ENCODE data around the gene RNF44. TPM values are rescaled to one million over a fixed set of nuclear protein-coding genes. Genes with fewer than 3 reads are reported as not detected.

RNF44 gene
- total RNA-seq, 3 donors from 2014 or later (not counting 1 experiment from before 2014, with no cell fraction given): 297 to 394 (median 359) TPM

- peaks cover 63% of the 10 kb centered on the region for H3K4me1 ChIP-seq (ENCODE audit: control insufficient read depth, insufficient read depth, low read length)
- no peak for TF ChIP-seq CTCF (IDR thresholded peaks at IDR 0.05)
- peak in 1 of 2 donors; percentile 87 for DNase-seq
- 2% methylated on average over 8 of the region's 11 CpGs for WGBS (ENCODE audit: insufficient coverage)
- H3K9me3 ChIP-seq (ENCODE audit: control insufficient read depth, insufficient read depth, low read length): no peaks in the 10 kb centered on the region
- Mint-ChIP-seq H3K27ac (peak overlapping the region; percentile 81 to 90), H3K36me3 (no peaks in the 10 kb centered on the region), H3K9me3 (no peaks in the 10 kb centered on the region), H3K27me3 (ENCODE audit: low read depth in 2 of 2) (no peaks in the 10 kb centered on the region), H3K4me1 (peaks cover 29 to 50% of the 10 kb centered on the region in 2 donors), H3K4me3 (peak overlapping the region; percentile 88)
- peak overlapping the region; percentile 43 for H3K27ac ChIP-seq (ENCODE audit: low read length)
- H3K27me3 ChIP-seq (ENCODE audit: control insufficient read depth, insufficient read depth, low read length): no peaks in the 10 kb centered on the region
- no peak overlapping the region for H3K4me3 ChIP-seq (ENCODE audit: low read length)
- peaks cover 56% of the 10 kb centered on the region for H3K36me3 ChIP-seq (ENCODE audit: control insufficient read depth, insufficient read depth, low read length)
- intact Hi-C loops (cut with micrococcal nuclease): no loop called here
- peak; percentile 34 to 60 (median 57) for ATAC-seq
These were observed 7.5 kb downstream of the RNF44 start for GRCh38 chr5:176529741-176530141.

DNA sequence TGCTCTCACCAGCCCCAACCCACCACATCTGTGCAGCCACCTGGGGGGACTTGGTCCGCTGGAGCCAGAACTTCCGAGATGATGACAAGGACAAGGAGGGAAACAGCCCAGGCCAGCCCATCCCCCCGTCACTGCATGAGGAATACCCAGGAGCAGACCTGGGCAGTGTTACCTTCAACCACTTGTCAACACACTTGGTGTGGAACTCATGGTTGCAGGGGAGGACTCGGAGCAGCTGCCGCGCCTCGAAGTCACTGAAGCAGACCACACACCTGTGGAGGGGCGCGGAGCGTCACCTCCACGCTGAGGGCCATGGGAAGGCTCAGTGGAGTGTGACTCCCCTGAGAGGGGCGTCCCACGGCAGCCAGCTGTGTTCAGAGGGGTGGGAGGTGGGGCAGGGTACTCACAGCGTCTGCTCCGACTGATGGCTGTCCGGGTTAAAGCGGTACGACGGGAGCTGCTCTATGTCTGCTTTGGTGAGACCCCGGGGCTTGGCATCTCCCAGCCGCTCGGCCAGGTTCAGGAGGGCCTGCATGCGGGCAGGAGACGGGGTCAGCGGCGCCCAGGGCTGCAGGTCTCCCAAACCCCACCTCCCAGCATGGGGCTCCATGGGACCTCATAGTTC is 8.0 kb downstream of the RNF44 start:
- Mint-ChIP-seq H3K36me3 (no peaks in the 10 kb centered on the region), H3K9me3 (no peaks in the 10 kb centered on the region), H3K27ac (peak overlapping the region; percentile 81 to 90), H3K4me3 (peak overlapping the region; percentile 88), H3K27me3 (ENCODE audit: low read depth in 2 of 2) (no peaks in the 10 kb centered on the region), H3K4me1 (peaks cover 24 to 45% of the 10 kb centered on the region in 2 donors)
- TF ChIP-seq CTCF (IDR thresholded peaks at IDR 0.05): no peak
- WGBS (ENCODE audit: insufficient coverage): 80% methylated on average over 26 of the region's 26 CpGs
- Histone ChIP-seq H3K27ac (ENCODE audit: low read length) (peak overlapping the region; percentile 43), H3K4me3 (ENCODE audit: low read length) (no peak overlapping the region), H3K4me1 (ENCODE audit: control insufficient read depth, insufficient read depth, low read length) (peaks cover 58% of the 10 kb centered on the region), H3K9me3 (ENCODE audit: control insufficient read depth, insufficient read depth, low read length) (no peaks in the 10 kb centered on the region), H3K27me3 (ENCODE audit: control insufficient read depth, insufficient read depth, low read length) (no peaks in the 10 kb centered on the region), H3K36me3 (ENCODE audit: control insufficient read depth, insufficient read depth, low read length) (peaks cover 56% of the 10 kb centered on the region)
- ATAC-seq: no peak
- DNase-seq: no peak
- intact Hi-C loops (cut with micrococcal nuclease): no loop called here

DNA sequence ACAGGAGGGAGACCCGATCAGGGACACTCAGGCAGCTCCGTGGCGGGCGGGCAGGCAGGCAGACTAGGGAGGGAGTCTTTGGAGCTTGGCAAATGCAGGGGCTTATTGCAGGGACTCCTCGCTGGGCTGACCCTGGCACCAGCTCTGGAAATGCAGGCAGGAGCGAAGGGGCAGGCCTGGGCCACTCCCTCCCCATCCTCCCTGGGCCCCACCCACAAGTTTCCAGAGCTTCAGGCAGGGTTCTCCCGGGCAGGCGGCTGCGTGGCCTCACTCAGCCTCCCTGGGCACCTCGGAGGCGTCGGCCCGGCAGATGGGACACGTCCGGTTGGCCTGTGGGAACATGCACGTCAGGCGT is 8.5 kb downstream of the RNF44 start:
- Histone ChIP-seq H3K4me3 (ENCODE audit: low read length) (no peak overlapping the region), H3K9me3 (ENCODE audit: control insufficient read depth, insufficient read depth, low read length) (no peaks in the 10 kb centered on the region), H3K27ac (ENCODE audit: low read length) (no peak overlapping the region), H3K4me1 (ENCODE audit: control insufficient read depth, insufficient read depth, low read length) (peaks cover 53% of the 10 kb centered on the region), H3K27me3 (ENCODE audit: control insufficient read depth, insufficient read depth, low read length) (no peaks in the 10 kb centered on the region), H3K36me3 (ENCODE audit: control insufficient read depth, insufficient read depth, low read length) (peaks cover 56% of the 10 kb centered on the region)
- WGBS (ENCODE audit: insufficient coverage): 93% methylated on average over 17 of the region's 17 CpGs
- intact Hi-C loops (cut with micrococcal nuclease): no loop called here
- TF ChIP-seq CTCF (IDR thresholded peaks at IDR 0.05): no peak
- no peak overlapping the region for H3K4me3 Mint-ChIP-seq
- H3K36me3 Mint-ChIP-seq: no peaks in the 10 kb centered on the region
- no peak for DNase-seq
- no peak for ATAC-seq
- H3K27me3 Mint-ChIP-seq (ENCODE audit: low read depth in 2 of 2): no peaks in the 10 kb centered on the region
- peak overlapping the region in 1 of 2 donors; percentile 57 for H3K27ac Mint-ChIP-seq
- no peaks in the 10 kb centered on the region for H3K9me3 Mint-ChIP-seq
- peaks cover 19 to 40% of the 10 kb centered on the region in 2 donors for H3K4me1 Mint-ChIP-seq

- no peak for TF ChIP-seq CTCF (IDR thresholded peaks at IDR 0.05)
- 91% methylated on average over 11 of the region's 11 CpGs for WGBS (ENCODE audit: insufficient coverage)
- no peaks in the 10 kb centered on the region for H3K9me3 ChIP-seq (ENCODE audit: control insufficient read depth, insufficient read depth, low read length)
- ATAC-seq (no peak), DNase-seq (no peak)
- H3K4me3 Mint-ChIP-seq: no peak overlapping the region
- H3K36me3 Mint-ChIP-seq: no peaks in the 10 kb centered on the region
- H3K27ac Mint-ChIP-seq: peak overlapping the region in 1 of 2 donors; percentile 57
- H3K27me3 ChIP-seq (ENCODE audit: control insufficient read depth, insufficient read depth, low read length): no peaks in the 10 kb centered on the region
- intact Hi-C loops (cut with micrococcal nuclease): no loop called here
- H3K27ac ChIP-seq (ENCODE audit: low read length): no peak overlapping the region
- H3K27me3 Mint-ChIP-seq (ENCODE audit: low read depth in 2 of 2): no peaks in the 10 kb centered on the region
- H3K4me3 ChIP-seq (ENCODE audit: low read length): no peak overlapping the region
- H3K4me1 ChIP-seq (ENCODE audit: control insufficient read depth, insufficient read depth, low read length): peaks cover 49% of the 10 kb centered on the region
- no peaks in the 10 kb centered on the region for H3K9me3 Mint-ChIP-seq
- H3K36me3 ChIP-seq (ENCODE audit: control insufficient read depth, insufficient read depth, low read length): peaks cover 56% of the 10 kb centered on the region
- H3K4me1 Mint-ChIP-seq: peaks cover 14 to 39% of the 10 kb centered on the region in 2 donors
These were observed 8.9 kb downstream of the RNF44 start for GRCh38 chr5:176528301-176528700.

Data from natural killer cell (primary cell).